Putamen (tissue), 1 donor: ENCODE results near the gene CCL5.

Experiments used
- DNase-seq: peaks from one replicate; pipeline ENCODE4 v3.0.0-alpha.2; 2016; ENCODE audit warnings: low spot score

The CCL5 gene

DNA sequence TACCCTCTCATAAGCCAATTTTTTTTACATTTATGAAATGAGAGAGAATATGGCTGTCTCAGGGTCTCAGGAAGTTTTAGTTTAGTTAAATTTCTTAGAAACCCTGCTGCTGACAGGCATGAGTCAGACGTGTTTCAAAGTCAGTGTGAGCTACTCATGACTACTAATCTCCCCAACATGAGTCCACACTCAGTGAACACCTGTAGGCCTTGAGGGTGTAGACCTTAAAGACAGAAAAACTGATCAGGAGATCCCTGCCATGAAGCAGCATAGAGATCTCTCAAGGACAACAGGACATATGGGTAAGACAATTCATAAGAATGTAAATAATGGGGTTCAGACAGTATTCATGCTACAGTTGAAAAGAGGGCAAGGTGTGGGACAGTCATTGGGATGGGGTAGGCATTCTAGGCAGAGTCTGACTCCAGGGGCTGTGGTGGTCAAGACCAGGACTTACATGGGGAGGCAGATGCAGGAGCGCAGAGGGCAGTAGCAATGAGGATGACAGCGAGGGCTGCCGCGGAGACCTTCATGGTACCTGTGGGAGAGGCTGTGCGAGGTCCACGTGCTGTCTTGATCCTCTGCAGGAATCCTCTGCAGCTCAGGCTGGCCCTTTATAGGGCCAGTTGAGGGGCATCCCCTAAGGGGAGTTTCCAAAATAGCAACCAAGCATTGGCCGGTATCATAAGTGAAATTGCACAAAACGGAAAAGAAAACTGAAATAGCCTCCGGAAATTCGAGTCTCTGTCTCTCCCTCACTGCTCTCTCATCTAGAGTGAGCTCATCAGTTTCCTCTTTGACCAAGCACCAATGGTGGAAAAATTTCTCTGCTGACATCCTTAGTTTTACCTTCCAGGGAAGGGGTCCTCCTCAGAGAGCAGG lies at the start of gene CCL5:
Gene CCL5 (minus strand): TSS at position 588 of the 882 bp plus-strand sequence.
- no peak for DNase-seq

DNA sequence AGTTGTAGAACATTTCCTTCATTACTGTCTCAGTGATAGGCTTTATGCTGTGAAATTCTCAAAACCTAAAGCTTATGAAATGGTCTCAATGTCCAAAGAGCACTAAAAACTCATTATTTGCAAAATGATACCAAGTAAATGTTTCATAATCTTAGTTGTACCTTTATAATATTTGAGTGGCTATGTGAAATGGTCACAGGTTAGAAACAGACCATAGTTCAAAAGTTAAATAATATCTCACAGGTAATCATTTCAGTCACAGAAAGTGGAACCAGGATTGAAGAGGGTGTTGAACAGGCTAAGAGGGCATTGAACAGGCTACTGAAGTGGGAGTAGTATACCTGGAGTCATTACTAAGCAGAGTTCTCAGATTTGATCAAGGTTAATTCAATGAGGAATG lies 47.6 kb upstream of the CCL5 start:
- DNase-seq, result no peak

DNA sequence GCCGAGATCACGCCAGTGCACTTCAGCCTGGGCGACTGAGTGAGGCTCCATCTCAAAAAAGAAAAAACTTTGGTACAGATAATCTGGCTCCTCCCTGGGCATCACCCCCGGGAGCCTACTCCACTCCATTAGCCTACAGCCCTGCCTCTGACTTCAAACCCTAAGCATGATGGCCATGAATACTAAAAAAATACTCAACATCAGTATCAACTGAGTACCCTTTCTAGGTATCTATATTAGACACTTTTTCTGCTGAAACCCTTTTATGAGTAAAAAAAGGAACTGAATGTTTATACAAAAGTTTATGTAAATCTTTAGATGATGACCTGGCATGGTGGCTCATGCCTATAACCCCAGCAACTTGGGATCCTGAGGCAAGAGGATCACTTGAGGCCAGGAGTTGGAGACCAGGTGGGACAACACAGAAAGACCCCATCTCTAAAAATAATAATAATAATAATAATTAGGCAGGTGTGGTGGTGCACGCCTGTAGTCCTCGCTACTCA lies 43.5 kb upstream of the CCL5 start:
- DNase-seq, result no peak

DNA sequence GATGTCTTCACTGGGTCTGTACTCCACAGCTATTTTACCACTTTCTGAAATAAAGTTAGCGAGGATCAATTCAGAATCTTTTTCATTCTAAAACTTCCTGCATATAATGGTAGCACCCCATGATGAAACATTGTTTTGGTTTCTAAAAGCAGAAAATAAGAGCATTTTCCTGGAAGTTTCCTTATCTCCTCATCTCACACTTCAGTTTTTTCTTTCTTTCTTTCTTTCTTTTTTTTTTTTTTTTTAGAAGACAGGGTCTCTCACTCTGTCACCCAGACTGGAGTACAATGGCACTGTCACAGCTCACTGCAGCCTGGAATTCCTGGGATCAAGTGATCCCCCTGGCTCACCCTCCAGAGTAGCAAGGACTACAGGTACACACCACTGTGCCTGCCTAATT lies 40.1 kb upstream of the CCL5 start:
- DNase-seq, result no peak

DNA sequence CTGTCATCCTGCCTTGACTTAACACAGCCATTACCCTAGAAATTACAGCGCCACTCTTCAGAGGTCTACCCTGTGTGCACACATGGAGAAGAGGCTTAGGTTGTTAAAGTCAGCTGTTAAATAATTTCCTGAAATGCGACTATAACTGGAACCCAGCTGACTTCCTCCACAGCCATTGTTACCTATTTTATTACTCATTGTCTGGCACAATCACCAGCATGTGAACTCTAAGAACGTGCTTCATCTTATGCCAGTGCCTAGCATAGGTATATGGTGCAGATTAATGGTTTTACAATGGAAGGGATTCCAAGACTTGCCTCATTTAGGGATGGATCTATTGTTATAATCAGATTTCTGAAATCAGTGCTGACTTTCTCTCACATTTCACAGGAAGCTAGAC lies 38.5 kb upstream of the CCL5 start:
- no peak for DNase-seq

DNA sequence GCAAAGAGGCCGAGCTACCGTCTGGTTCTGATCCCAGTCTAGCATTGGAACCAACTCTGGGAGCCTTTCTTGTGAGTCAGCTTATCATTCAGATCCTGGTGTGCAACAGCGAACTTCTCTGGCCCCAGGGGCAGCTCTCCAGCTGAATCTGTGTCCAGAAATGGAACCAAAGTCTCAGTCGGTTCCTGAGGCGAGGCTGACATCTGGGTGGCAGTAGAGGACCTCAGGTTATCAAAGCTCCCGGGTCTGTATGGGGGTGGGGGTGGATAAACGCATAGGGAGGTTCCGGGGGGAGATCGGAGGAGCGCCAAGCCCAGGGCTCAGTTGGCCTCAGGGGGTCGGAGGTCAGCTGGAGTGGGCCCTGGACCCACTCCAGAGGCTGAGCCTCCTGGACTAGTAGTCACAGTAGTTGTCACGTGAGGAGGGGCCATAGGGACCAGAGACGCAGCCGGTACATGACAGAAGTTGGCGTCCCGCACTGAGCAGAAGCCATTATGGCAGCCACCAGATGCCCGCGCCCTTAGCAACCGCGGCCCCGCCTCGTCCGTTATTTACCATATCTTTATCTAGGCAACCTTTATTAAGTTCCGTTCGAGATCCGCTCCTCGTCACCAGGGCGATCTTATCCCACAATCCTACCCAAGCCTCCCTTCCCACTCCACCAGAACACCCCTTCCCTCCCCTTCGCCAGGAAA lies 37.5 kb upstream of the CCL5 start:
- DNase-seq, result no peak

DNA sequence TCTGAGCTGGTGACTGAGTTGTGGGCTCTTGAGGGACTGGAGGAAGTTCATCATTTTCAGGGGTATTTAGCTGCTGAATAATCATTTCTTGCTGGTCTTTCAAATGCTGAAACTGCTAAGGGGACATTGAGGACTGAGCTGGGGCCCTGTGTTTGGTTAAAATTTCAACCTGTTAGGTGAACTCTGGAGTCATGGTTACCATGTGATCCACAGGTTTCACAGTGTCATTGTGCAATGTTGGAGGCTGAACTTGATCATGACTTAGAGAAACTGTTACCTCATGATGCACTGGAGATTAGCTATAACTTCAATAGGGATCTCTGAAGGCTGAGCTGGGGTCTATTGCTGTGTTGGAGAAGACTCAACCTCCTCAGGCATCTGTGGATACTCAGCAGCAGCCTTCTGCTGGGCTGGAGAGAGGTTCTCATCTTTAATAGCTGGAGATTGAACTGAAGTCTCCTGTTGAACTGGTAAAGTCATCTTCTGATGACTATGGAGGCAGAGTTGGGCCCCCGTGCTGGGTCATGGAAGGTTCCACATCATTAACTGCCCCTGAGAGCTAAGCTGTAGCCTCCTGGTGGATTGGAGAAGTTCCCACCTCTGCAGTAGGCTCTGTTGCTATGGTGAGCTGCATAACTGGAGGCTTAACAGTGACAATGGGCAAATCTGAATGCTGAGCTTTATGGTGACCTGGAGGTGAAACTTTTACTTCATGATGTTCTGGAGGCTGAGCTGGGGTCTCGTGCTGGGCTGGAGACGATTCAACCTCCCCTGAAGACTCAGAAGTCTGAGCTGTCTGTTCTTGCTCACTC lies 35.2 kb upstream of the CCL5 start:
- no peak for DNase-seq

DNA sequence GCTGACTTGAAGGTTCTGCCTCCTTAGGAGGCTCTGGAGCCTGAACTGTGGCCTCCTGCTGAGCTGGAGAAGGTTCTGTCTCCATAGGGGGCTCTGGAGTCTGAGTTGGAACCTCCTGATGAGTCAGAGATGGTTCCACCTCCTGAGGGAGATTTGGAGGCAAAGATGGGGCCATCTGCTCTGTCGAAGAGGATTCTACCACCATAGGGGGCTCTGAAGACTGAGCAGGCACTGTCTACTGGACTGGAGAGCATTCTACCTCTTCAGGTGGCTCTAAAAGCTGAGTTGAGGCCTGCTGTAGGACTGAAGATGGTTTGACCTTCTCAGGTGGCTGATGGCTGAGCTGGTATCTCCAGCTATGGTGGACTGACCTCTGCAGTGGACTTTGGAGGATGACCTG lies 34.2 kb upstream of the CCL5 start:
- DNase-seq, result no peak

DNA sequence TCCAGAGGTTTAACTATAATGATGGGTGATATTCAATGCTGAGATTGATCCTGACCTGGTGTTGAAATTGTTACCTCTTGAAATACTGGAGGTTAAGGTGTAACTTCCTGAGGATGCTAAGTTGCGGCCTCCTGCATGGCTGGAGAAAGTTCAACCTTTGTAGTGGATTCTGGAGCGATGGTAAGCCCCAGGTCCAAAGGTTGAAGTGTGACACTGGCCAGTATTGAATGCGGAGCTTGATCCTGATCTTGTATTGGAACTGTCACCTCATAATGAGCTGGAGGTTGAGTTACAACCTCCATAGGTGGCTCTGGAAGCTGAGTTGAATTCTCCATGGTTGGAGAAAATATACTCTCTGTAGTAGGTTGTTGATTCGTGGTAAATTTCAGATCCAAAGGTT lies 33.4 kb upstream of the CCL5 start:
- no peak for DNase-seq

DNA sequence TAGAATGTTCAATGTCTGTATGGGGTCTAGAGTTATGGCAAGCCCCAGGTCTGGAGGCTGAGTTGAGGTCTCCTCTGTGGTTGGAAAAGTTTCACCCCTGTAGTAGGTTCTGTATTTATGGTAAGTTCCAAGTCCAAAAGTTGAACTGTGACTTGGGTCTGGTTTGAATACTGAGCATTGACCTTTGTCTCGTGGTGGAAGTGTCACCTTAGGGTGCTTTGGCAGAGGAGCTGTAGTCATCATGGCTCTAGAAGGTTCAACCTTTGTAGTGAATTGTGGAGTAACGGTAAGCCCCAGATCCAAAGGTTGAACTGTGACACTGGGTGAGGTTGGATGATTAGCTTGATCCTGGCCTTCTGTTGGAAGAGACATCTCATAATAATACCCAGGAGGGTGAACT lies 32.8 kb upstream of the CCL5 start:
- no peak for DNase-seq

DNA sequence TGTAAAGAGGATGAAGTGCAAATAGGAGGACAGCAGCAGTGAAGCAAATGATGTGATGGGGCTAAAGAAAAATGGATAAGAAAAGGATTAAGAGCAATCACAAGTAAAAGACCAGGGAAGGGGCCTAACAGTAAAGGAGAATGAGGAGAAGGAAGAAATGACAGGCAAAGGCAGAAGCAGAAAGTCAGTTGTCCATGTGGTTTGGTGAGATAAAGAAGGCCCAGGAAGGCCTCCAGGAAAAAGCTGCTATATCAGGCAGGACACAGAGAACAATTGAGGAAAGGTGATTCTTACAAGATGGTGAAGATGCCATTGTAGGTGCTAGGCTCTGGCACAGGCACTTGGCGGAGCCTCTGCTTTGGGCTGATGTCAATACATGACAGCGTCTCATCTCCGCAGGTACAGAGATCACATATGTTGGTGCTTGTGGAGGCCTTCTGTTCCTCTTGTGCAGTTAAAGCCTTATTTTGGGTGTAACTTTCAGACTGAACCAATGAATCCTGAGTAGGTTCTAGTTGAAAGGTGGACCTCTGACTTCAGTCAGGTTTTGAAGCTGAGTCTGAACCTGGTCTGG lies 32.3 kb upstream of the CCL5 start:
- DNase-seq, result no peak

DNA sequence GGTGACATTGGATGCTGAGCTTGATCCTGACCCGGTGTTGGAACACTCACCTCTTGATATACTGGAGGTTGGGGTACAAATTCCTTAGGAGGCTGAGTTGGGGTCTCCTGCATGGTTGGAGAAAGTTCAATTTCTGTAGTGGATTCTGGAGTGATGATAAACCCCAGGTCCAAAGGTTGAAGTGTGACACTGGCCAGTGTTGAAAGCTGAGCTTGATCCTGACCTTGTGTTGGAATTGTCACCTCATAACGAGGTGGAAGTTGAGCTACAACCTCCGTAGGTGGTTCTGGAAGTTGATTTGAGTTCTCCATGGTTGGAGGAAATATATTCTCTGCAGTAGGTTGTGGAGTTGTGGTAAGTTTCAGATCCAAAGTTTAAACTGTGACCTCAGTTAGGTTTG lies 29.2 kb upstream of the CCL5 start:
- DNase-seq, result no peak

DNA sequence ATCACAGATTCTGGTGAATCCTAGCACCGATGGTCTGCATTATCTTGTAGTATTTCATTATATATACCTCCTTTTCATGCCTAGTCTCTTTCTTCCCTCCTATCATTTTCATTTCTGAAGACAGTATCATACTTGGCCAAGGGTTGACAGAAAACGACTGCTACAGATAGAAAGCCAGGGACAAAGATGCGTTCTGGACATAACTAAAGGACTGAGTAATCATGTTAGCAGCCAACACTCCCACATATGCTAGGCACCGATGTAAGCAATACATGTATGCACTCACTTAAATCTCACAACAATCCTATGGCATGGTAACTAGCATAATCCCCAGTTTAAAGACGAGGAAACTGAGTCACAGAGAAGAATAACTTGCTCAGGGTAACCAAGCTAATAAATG lies 27.5 kb upstream of the CCL5 start:
- DNase-seq, result no peak

DNA sequence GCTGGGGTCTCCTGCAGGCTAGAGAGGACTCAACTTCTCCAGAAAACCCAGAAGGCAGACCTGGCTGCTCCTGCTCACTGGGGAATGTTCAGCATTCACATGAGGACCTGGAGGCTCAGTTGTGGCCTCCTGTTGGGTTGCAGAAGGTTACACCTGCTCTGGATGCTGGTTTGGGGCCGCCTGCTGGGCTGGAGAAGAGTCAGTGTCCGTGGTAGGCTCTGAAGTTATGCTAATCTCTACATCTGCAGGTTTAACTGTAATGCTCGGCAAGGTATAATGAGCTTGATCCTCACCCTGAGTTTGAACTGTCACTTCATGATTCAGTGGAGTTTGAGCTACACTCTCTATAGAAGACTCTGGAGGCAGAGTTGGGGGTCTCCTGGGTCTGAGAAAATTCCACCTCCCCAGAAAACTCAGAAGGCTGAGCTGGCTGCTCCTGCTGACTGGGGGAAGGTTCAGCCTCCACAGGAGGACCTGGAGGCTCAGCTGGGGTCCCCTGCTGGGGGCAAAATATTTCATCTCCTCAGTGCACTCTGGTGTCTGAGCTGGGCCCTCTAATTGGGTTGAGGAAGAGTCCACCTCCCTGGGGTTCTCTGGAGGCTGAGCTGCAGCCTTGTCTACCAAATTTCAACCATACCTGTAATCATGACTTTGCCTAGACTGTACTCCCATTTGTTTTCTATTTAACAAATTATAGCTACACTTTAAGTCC lies 26.9 kb upstream of the CCL5 start:
- no peak for DNase-seq

DNA sequence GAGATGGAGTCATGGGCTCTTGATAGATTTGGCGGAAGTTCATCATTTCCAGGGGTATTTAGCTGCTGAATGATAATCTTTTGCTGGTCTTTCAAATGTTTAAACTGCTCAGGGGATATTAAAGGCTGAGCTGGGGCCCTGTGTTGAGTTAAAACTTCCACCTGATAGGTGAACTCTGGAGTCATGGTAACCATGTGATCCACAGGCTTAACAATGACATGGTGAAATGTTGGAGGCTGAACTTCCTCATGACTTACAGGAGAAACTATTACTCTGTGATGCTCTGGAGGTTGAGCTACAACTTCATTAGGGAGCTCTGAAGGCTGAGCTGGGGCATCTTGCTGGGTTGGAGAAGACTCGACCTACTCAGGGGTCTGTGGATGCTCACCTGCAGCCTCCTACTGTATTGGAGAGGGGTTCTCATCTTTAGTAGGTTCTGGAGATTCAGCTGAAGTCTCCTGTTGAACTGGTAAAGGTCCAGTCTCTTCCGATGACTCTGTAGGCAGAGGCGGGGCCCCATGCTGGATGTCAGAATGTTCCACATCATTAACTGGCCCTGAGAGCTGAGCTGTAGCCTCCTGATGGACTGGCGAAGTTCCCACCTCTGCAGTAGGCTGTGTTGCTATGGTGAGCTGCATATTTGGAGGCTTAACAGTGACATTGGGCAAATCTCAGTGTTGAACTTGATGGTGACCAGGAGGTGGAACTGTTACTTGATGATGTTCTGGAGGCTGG lies 26.2 kb upstream of the CCL5 start:
- no peak for DNase-seq

DNA sequence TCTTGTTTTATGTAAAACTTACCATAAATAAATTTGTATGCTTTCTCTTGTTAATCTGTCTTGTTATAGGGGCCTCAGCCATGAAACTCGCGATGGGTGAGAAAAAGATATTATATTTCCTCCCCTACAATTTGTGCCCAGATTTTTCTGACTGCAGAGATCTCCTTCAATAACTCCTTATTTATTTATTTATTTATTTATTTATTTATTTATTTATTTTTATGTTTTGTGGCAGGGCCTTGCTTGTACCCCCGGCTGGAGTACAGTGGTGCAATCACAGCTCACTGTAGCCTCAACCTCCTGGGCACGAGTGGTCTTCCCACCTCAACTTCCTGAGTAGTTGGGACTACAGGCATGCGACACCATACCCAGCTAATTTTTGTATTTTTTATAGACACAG lies 23.3 kb upstream of the CCL5 start:
- no peak for DNase-seq

DNA sequence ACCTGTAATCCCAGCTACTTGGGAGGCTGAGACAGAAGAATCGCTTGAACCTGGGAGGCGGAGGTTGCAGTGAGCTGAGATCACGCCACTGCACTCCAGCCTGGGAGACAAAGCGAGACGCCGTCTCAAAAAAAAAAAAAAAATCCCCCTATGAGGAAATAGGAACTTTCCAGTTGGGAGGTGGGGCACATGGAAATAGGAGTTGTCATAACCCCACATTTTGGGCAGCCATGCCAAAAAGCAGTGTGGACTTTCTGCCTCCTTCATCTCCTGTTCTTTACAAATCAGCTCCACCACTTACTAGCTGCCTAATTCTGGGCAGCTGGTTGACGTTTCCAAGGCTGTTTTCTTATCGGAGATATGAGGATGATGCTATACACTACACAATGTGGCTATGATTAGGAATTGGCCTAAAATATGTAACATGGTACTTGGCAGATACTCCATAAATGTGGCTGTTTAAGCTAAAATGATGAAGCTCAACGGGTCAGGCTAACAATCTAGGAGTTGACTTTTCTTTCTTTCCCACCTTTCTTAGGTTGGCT lies 21.5 kb upstream of the CCL5 start:
- DNase-seq, result no peak

DNA sequence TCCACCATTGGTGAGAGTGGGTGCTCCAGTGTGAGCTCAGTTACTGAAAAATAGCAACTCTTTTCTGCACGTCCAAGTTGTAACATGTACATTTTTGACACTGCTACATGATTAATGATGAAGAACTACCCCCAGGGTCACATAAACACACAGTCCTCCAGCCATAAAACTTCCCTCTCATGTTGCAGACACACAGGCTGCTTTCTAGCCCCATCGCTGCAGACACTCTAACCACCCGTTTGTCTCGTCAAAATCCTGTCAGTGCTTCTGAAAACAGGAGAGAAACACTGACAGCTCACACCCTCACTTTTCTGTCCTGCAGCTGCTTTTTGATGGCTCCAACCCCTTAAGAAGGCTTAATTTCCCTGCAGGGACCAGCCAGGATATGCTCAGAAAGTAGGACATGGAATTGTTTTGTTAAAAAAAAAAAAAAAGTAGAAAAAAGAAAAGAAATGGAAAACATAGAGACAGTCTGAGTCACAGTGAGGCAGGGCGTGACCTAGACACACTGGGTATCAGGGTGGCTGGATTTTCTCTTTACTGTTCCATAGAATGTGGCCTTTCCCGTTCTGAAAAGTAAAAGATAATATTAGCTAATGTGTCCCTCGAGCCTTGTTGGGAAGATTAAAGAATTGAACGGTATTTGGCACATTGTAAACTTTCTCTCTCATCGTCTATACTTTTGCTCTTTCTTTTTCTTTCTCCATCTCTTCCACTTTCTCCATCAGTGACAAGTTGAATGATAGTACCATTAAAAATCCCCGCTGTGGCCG lies 20.7 kb upstream of the CCL5 start:
- DNase-seq, result no peak

DNA sequence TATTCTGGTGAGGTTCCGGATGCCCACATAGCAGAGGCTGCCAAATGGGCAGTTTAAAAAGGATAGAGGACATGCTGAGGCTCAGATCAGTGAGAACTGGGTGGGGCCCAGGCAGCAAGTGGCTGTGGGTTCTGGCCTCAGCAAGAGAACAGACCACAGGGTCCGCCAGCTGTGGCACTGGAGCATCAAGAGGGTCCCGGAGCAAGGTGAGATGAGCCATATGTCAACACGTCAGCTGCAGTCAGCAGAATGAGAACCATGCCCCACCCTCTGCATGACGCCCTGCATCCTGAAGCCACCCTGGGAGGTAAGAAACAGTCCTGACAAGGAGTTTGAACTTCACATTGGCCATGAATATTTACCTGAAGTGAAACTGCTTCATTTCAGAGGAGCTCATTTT lies 20.1 kb upstream of the CCL5 start:
- no peak for DNase-seq
